DOHH2 (cell line): ENCODE data around the gene FLT3.

Experiments
- H3F3A ChIP-seq: fragments of 200-600 bp; sonication (generic), shearing (Covaris generic); 2 replicates; pipeline ENCODE4 v1.6.0; 2016; ENCODE audit warnings: antibody characterized with exemption, mild to moderate bottlenecking; ENCODE audit not compliant: control insufficient read depth, insufficient read depth
- H3K27ac ChIP-seq: fragments of 200-600 bp; sonication (generic); 2 replicates; pipeline ENCODE4 v1.5.1; 2014; ENCODE audit warnings: low read depth, mild to moderate bottlenecking, low read length, moderate library complexity
- H3K27me3 ChIP-seq: fragments of 200-600 bp; sonication (generic); 2 replicates; pipeline ENCODE4 v1.6.1; 2014; ENCODE audit warnings: mild to moderate bottlenecking, low read length, mixed read lengths; ENCODE audit not compliant: control insufficient read depth
- H3K36me3 ChIP-seq: fragments of 200-600 bp; sonication (generic); 2 replicates; pipeline ENCODE4 v1.6.1; 2014; ENCODE audit warnings: mild to moderate bottlenecking, low read length, moderate library complexity, mixed read lengths; ENCODE audit not compliant: control insufficient read depth
- H3K4me1 ChIP-seq: fragments of 200-600 bp; sonication (generic); 2 replicates; pipeline ENCODE4 v1.6.1; 2014; ENCODE audit warnings: mild to moderate bottlenecking, low read length, mixed read lengths; ENCODE audit not compliant: control insufficient read depth
- H3K4me2 ChIP-seq: fragments of 200-600 bp; sonication (generic); 2 replicates; pipeline ENCODE4 v1.6.0; 2014; ENCODE audit warnings: mild to moderate bottlenecking, low read length, moderate library complexity
- H3K4me3 ChIP-seq: fragments of 200-600 bp; sonication (generic); 2 replicates; pipeline ENCODE4 v1.5.1; 2014; ENCODE audit warnings: mild to moderate bottlenecking, low read length, mixed read lengths
- H3K79me2 ChIP-seq: fragments of 200-600 bp; sonication (generic); 2 replicates; pipeline ENCODE4 v1.6.1; 2014; ENCODE audit warnings: mild to moderate bottlenecking, low read length, mixed read lengths; ENCODE audit not compliant: control insufficient read depth
- H3K9me2 ChIP-seq: fragments of 200-600 bp; sonication (generic); replicated peaks from 2 replicates; pipeline ENCODE4 v1.6.1; 2014; ENCODE audit warnings: mild to moderate bottlenecking, low read length, mixed read lengths; ENCODE audit not compliant: control insufficient read depth
- H3K9me3 ChIP-seq: fragments of 200-600 bp; sonication (generic); 2 replicates; pipeline ENCODE4 v1.6.1; 2014; ENCODE audit warnings: antibody characterized with exemption, low read length, mixed read lengths; ENCODE audit not compliant: control insufficient read depth, insufficient read depth
- H4K20me1 ChIP-seq: fragments of 200-600 bp; sonication (generic); 2 replicates; pipeline ENCODE4 v1.6.0; 2014; ENCODE audit warnings: low read depth, mild to moderate bottlenecking, antibody characterized with exemption, low read length, moderate library complexity; ENCODE audit not compliant: control insufficient read depth, insufficient read depth
- CTCF ChIP-seq: fragments of 200-600 bp; sonication (generic); IDR thresholded peaks from one replicate; pipeline ENCODE4 v1.5.1; 2014; ENCODE audit warnings: antibody characterized with exemption, mild to moderate bottlenecking, low read depth, low read length; ENCODE audit not compliant: poor library complexity, severe bottlenecking
- EZH2phosphoT487 ChIP-seq: fragments of 200-600 bp; sonication (generic); IDR thresholded peaks from 2 replicates; pipeline ENCODE4 v1.6.1; 2017; ENCODE audit warnings: borderline replicate concordance, mild to moderate bottlenecking, antibody characterized with exemption, low read length, moderate library complexity, mixed read lengths

FLT3 gene

GRCh38 chr13:28031896-28032288, 68.5 kb downstream of the FLT3 start:
- Histone ChIP-seq H3K27ac (no peak overlapping the region), H3K4me3 (no peak overlapping the region)
- TF ChIP-seq CTCF, result no peak

GRCh38 chr13:28031220-28031895, 69.0 kb downstream of the FLT3 start:
- no peaks in the 10 kb centered on the region for H3K9me3 ChIP-seq
- peaks cover 4% of the 10 kb centered on the region; the same call in 1 of the 2 replicates for H3K27me3 ChIP-seq
- H3K4me3 ChIP-seq, result no peak overlapping the region
- no peaks in the 10 kb centered on the region; the same call in 1 of the 2 replicates for H3K4me1 ChIP-seq
- H3K79me2 ChIP-seq, result no peaks in the 10 kb centered on the region
- no peak overlapping the region for H3K4me2 ChIP-seq
- no peaks in the 10 kb centered on the region; the same call in 1 of the 2 replicates for H3K9me2 ChIP-seq
- TF ChIP-seq EZH2phosphoT487 (no peak), CTCF (no peak)
- no peaks in the 10 kb centered on the region for H3F3A ChIP-seq
- no peaks in the 10 kb centered on the region for H4K20me1 ChIP-seq
- H3K36me3 ChIP-seq, result no peaks in the 10 kb centered on the region
- H3K27ac ChIP-seq, result no peak overlapping the region

More at GRCh38 chr13:28031896-28032288, 68.5 kb downstream of the FLT3 start:
- Histone ChIP-seq H3K9me2 (no peaks in the 10 kb centered on the region; the same call in 1 of the 2 replicates), H4K20me1 (no peaks in the 10 kb centered on the region), H3K36me3 (no peaks in the 10 kb centered on the region), H3K4me1 (no peaks in the 10 kb centered on the region; the same call in 1 of the 2 replicates), H3F3A (no peaks in the 10 kb centered on the region), H3K27me3 (peaks cover 4% of the 10 kb centered on the region; the same call in 1 of the 2 replicates), H3K4me2 (no peak overlapping the region), H3K79me2 (no peaks in the 10 kb centered on the region), H3K9me3 (no peaks in the 10 kb centered on the region)

GRCh38 chr13:28027607-28028364, 72.6 kb downstream of the FLT3 start:
- H3K36me3 ChIP-seq, result no peaks in the 10 kb centered on the region
- H4K20me1 ChIP-seq, result no peaks in the 10 kb centered on the region
- no peaks in the 10 kb centered on the region; the same call in 1 of the 2 replicates for H3K9me2 ChIP-seq
- H3F3A ChIP-seq, result no peaks in the 10 kb centered on the region
- H3K4me3 ChIP-seq, result no peak overlapping the region
- no peak overlapping the region for H3K27ac ChIP-seq
- H3K27me3 ChIP-seq, result no peaks in the 10 kb centered on the region
- no peaks in the 10 kb centered on the region for H3K9me3 ChIP-seq
- no peak overlapping the region for H3K4me2 ChIP-seq
- TF ChIP-seq CTCF, result no peak
- TF ChIP-seq EZH2phosphoT487, result no peak
- no peaks in the 10 kb centered on the region for H3K79me2 ChIP-seq
- no peaks in the 10 kb centered on the region for H3K4me1 ChIP-seq
